Panc1 (cell line): ENCODE measurements around the gene ACD. TPM values are rescaled to one million over a fixed set of nuclear protein-coding genes. Genes with fewer than 3 reads are reported as not detected.

Experiments
- ATAC-seq: fragments of 200-7000 bp; cut with Tn5 transposase; 2 replicates; pipeline ENCODE4 v1.9.1; 2020; ENCODE audit warnings: mild to moderate bottlenecking, moderate library complexity
- BruUV-seq: library from RNA; stranded (reverse); fragments of 400-500 nt; replicated peaks from 2 replicates; lab custom pipeline; 2021; lab: Mats Ljungman, UMichigan
- CTCF ChIA-PET: fragments of 300-600 bp; sonication (Branson Sonifier 250); formaldehyde crosslinking; loops from one replicate; lab custom pipeline; 2022; ENCODE audit warnings: antibody characterized with exemption; lab: Charles Lee
- POLR2A ChIA-PET: fragments of 300-600 bp; sonication (Branson Sonifier 250); formaldehyde crosslinking; loops from one replicate; lab custom pipeline; 2022; ENCODE audit warnings: antibody characterized with exemption; lab: Charles Lee
- DNase-seq: peaks from one replicate; pipeline ENCODE4 v3.0.0-alpha.2; 2010; ENCODE audit warnings: low read depth, low spot score
- H3K27ac ChIP-seq: 2 replicates; pipeline ENCODE4 v1.5.1; 2011; ENCODE audit warnings: mild to moderate bottlenecking, low read length, inconsistent platforms
- H3K27me3 ChIP-seq: fragments of 200-500 bp; sonication (Bioruptor generic); 2 replicates; pipeline ENCODE4 v1.6.0; 2014; ENCODE audit warnings: low read length, inconsistent platforms; ENCODE audit not compliant: control insufficient read depth, insufficient read depth
- H3K36me3 ChIP-seq: fragments of 200-500 bp; sonication (Bioruptor generic); 2 replicates; pipeline ENCODE4 v1.5.1; 2014; ENCODE audit warnings: inconsistent platforms, mild to moderate bottlenecking, low read length, moderate library complexity; ENCODE audit not compliant: control insufficient read depth, insufficient read depth
- H3K4me1 ChIP-seq: 2 replicates; pipeline ENCODE4 v1.5.1; 2011; ENCODE audit warnings: inconsistent platforms, mild to moderate bottlenecking, low read length, moderate library complexity; ENCODE audit not compliant: control insufficient read depth, insufficient read depth
- H3K4me3 ChIP-seq, 2 experiments: 2 replicates each; pipeline ENCODE4 v1.5.1; 2011 to 2012; ENCODE audit warnings: low read depth in 2 of 2, low read length in 2 of 2, mild to moderate bottlenecking in 2 of 2, inconsistent platforms in 1 of 2, moderate library complexity in 1 of 2
- H3K9me3 ChIP-seq: fragments of 200-500 bp; sonication (Bioruptor generic); 2 replicates; pipeline ENCODE4 v1.5.1; 2014; ENCODE audit warnings: low read depth, mild to moderate bottlenecking, inconsistent platforms, low read length, moderate library complexity; ENCODE audit not compliant: control insufficient read depth, insufficient read depth
- CTCF ChIP-seq: fragments of 450-650 bp; IDR thresholded peaks from 2 replicates; pipeline ENCODE4 v1.5.1; 2017; ENCODE audit warnings: mild to moderate bottlenecking
- POLR2AphosphoS5 ChIP-seq: IDR thresholded peaks from 2 replicates; pipeline ENCODE4 v1.6.1; 2012; ENCODE audit warnings: mild to moderate bottlenecking, low read depth, low read length, moderate library complexity
- REST ChIP-seq, 2 experiments: IDR thresholded peaks; 2 replicates each; pipeline ENCODE4 v1.6.1; 2011 to 2012; ENCODE audit warnings: low read depth in 2 of 2, control low read depth in 1 of 2, low read length in 1 of 2, mild to moderate bottlenecking in 1 of 2, moderate library complexity in 1 of 2; ENCODE audit not compliant: insufficient read depth in 1 of 2
- SIN3A ChIP-seq: IDR thresholded peaks from 2 replicates; pipeline ENCODE4 v1.6.1; 2012; ENCODE audit warnings: low read depth, mild to moderate bottlenecking, low read length, moderate library complexity, borderline replicate concordance; ENCODE audit not compliant: insufficient read depth
- TCF7L2 ChIP-seq: IDR thresholded peaks from 2 replicates; pipeline ENCODE4 v1.6.1; 2011; ENCODE audit warnings: mild to moderate bottlenecking, low read depth, low read length, inconsistent platforms
- in situ Hi-C: cut with HindIII; loops from 2 replicates; pipeline ENCODE4 v1.10.0; 2016; ENCODE audit warnings: low sequenced_read_pairs, low pct_unique_long_range_greater_than_20kb
- intact Hi-C: fragments of 100-400 bp; cut with micrococcal nuclease; formaldehyde crosslinking; loops from one replicate; pipeline ENCODE4 v1.10.0; 2022; ENCODE audit not compliant: unreplicated experiment
- total RNA-seq: library from RNA; stranded (reverse); gene quantifications from one replicate; pipeline ENCODE4 v1.2.1, GENCODE V29; 2021; ENCODE audit not compliant: unreplicated experiment

Gene ACD
- total RNA-seq, 1 experiment from 2014 or later: 34.9 TPM

- CTCF ChIA-PET: no interaction called here
Measured at GRCh38 chr16:67637625-67638024, 22.4 kb downstream of the ACD start.

GRCh38 chr16:67636713-67637112 lies 23.3 kb downstream of the ACD start:
- intact Hi-C loops (no loop called here), in situ Hi-C loops (no loop called here)
- H3K9me3 ChIP-seq: no peaks in the 10 kb centered on the region
- DNase-seq (no peak), ATAC-seq (no peak)
- no peaks in the 10 kb centered on the region for H3K4me1 ChIP-seq
- peaks cover 7% of the 10 kb centered on the region for H3K36me3 ChIP-seq
- no peak overlapping the region for H3K27ac ChIP-seq
- TF ChIP-seq TCF7L2 (no peak), REST (IDR thresholded peaks at IDR 0.05; ENCODE audit: insufficient read depth in 1 of 2, low read depth in 2 of 2, low read length in 1 of 2) (no peak), CTCF (no peak), SIN3A (no peak), POLR2AphosphoS5 (no peak)
- no peak overlapping the region for H3K4me3 ChIP-seq
- CTCF ChIA-PET: no interaction called here
- POLR2A ChIA-PET: no interaction called here
- no peaks in the 10 kb centered on the region for H3K27me3 ChIP-seq
- BruUV-seq: no TSS peak

More at GRCh38 chr16:67637625-67638024, 22.4 kb downstream of the ACD start:
- in situ Hi-C loops: no loop called here
- ATAC-seq (no peak), DNase-seq (no peak)
- intact Hi-C loops: no loop called here
- Histone ChIP-seq H3K36me3 (peaks cover 7% of the 10 kb centered on the region), H3K4me1 (no peaks in the 10 kb centered on the region), H3K27ac (no peak overlapping the region), H3K27me3 (no peaks in the 10 kb centered on the region), H3K4me3 (no peak overlapping the region), H3K9me3 (no peaks in the 10 kb centered on the region)
- TF ChIP-seq SIN3A (no peak), POLR2AphosphoS5 (no peak), REST (IDR thresholded peaks at IDR 0.05; ENCODE audit: insufficient read depth in 1 of 2, low read depth in 2 of 2, low read length in 1 of 2) (no peak), TCF7L2 (no peak), CTCF (no peak)
- POLR2A ChIA-PET: no interaction called here
- no TSS peak for BruUV-seq
